ENCODE data around the gene INTS15. TPM values are rescaled to one million over a fixed set of nuclear protein-coding genes. Genes with fewer than 3 reads are reported as not detected.

Gene INTS15
- total and polyA plus RNA-seq, 9 of the 15 experiments (the other 6 are each of a cell fraction or from before 2014, with no cell fraction given), result 0.52 to 28.9 (median 11.6) TPM

- TF ChIP-seq SMARCB1 (IDR thresholded peaks at IDR 0.05; ENCODE audit: insufficient read length, low read depth) (no peak), ZZZ3 (IDR thresholded peaks at IDR 0.05) (no peak), NFXL1 (CRISPR knock-in tag; IDR thresholded peaks at IDR 0.05) (no peak), ZNF217 (CRISPR knock-in tag; IDR thresholded peaks at IDR 0.05) (no peak), CBX5 (IDR thresholded peaks at IDR 0.05; ENCODE audit: borderline replicate concordance, low read depth) (no peak), FOXJ2 (tag; IDR thresholded peaks at IDR 0.05) (0 out of 2 replicates have a peak, but pooled peaks have one; percentile 22), PATZ1 (CRISPR knock-in tag; IDR thresholded peaks at IDR 0.05; ENCODE audit: borderline replicate concordance) (no peak), KAT7 (CRISPR knock-in tag; IDR thresholded peaks at IDR 0.05; ENCODE audit: borderline replicate concordance) (no peak), MGA (IDR thresholded peaks at IDR 0.05) (no peak), IRF9 (tag; IDR thresholded peaks at IDR 0.05) (no peak), STAT5B (CRISPR knock-in tag; IDR thresholded peaks at IDR 0.05) (no peak), ZFP30 (CRISPR knock-in tag; IDR thresholded peaks at IDR 0.05; ENCODE audit: borderline replicate concordance) (no peak), HNRNPUL1 (IDR thresholded peaks at IDR 0.05; ENCODE audit: low read length) (no peak)
These were observed at the start of gene INTS15 (continued) for GRCh38 chr7:6589829-6590644.

Data from K562 (cell line).